GM12892 (cell line): ENCODE results near the gene NFKBIL1.

Source experiments
- POLR2A ChIP-seq: IDR thresholded peaks from 2 replicates; pipeline ENCODE4 v1.6.1; 2011; ENCODE audit warnings: low read depth, low read length, control low read depth
- POLR2AphosphoS5 ChIP-seq: IDR thresholded peaks from 2 replicates; pipeline ENCODE4 v1.6.1; 2011; ENCODE audit warnings: low read depth, low read length, control low read depth

GRCh38 chr6:31568537-31568961, 21.1 kb downstream of the NFKBIL1 start:
- TF ChIP-seq POLR2A, result no peak; the same call in 1 of the 2 replicates
- TF ChIP-seq POLR2AphosphoS5, result peak; percentile 41; the same call in 1 of the 2 replicates
